Skin of body (tissue), 2 donors: ENCODE results near the gene MICAL2. TPM values are rescaled to one million over a fixed set of nuclear protein-coding genes. Genes with fewer than 3 reads are reported as not detected.

Experiments used
- DNase-seq: peaks from one replicate; lab custom pipeline; 2025; lab: John Stamatoyannopoulos, UW
- total RNA-seq: library from RNA; depleted of rRNA; stranded (reverse); fragments of >200 nt; gene quantifications from one replicate; pipeline ENCODE4 v1.2.3, GENCODE V29; 2014

The MICAL2 gene, protein sequence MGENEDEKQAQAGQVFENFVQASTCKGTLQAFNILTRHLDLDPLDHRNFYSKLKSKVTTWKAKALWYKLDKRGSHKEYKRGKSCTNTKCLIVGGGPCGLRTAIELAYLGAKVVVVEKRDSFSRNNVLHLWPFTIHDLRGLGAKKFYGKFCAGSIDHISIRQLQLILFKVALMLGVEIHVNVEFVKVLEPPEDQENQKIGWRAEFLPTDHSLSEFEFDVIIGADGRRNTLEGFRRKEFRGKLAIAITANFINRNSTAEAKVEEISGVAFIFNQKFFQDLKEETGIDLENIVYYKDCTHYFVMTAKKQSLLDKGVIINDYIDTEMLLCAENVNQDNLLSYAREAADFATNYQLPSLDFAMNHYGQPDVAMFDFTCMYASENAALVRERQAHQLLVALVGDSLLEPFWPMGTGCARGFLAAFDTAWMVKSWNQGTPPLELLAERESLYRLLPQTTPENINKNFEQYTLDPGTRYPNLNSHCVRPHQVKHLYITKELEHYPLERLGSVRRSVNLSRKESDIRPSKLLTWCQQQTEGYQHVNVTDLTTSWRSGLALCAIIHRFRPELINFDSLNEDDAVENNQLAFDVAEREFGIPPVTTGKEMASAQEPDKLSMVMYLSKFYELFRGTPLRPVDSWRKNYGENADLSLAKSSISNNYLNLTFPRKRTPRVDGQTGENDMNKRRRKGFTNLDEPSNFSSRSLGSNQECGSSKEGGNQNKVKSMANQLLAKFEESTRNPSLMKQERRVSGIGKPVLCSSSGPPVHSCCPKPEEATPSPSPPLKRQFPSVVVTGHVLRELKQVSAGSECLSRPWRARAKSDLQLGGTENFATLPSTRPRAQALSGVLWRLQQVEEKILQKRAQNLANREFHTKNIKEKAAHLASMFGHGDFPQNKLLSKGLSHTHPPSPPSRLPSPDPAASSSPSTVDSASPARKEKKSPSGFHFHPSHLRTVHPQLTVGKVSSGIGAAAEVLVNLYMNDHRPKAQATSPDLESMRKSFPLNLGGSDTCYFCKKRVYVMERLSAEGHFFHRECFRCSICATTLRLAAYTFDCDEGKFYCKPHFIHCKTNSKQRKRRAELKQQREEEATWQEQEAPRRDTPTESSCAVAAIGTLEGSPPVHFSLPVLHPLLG
- total RNA-seq = 57.8 TPM

GRCh38 chr11:12110201-12110713 lies at the start of gene MICAL2:
Gene MICAL2 (plus strand): TSS chr11:12110590. CDS start chr11:12162156, 51,566 bp downstream.
- DNase-seq = peak; percentile 47

DNA sequence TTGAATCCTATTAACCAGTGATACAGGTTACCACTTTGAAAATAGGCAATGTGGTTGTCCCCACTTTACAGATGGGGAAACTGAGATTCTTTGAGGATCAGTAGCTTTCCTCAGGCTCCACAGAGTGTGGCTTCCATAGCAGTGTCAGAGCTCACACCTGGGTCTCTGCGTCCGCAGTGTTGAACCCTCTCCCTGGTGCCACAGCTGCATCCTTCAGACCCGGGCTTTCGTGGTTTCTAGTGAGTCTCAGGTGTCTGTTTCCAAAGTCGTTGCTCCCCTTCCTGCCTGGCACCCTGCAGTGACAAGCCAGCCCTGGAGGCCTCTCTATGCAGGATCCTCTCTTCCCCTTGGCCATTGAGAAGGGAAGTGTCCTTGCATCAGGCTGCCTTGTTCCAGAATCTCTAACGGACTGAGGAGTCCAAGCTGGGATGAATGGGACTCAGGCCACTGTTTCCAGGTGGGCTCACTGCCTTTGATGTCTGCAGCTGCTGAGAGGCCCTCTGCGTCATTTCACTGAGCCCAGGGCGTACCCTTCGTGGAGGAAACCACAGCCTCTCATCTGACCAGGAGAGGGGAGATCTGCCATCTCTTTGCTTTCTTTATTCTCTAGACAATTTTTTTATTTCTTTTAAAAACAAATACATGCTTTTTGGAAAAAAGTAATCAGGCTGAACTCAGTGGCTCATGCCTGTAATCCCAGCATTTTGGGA lies 48.4 kb upstream of the MICAL2 start:
- DNase-seq = no peak

DNA sequence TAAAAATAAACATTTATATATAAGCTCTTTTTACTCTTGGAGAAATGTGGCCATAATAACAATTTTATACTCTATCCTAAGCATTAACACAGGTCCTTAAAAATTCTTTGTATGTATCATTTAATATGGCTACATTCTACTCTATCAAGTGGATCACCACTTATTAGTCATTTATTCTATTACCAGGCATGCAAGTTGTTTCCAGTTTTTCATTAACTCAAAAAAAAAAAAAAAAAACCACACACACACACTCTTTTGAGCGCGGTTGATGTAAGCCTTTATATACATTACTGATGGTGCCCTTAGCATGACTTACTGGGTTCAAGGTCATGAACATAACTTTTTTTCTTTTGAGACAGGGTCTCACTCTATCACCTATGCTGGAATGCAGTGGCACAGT lies 47.1 kb upstream of the MICAL2 start:
- no peak for DNase-seq

DNA sequence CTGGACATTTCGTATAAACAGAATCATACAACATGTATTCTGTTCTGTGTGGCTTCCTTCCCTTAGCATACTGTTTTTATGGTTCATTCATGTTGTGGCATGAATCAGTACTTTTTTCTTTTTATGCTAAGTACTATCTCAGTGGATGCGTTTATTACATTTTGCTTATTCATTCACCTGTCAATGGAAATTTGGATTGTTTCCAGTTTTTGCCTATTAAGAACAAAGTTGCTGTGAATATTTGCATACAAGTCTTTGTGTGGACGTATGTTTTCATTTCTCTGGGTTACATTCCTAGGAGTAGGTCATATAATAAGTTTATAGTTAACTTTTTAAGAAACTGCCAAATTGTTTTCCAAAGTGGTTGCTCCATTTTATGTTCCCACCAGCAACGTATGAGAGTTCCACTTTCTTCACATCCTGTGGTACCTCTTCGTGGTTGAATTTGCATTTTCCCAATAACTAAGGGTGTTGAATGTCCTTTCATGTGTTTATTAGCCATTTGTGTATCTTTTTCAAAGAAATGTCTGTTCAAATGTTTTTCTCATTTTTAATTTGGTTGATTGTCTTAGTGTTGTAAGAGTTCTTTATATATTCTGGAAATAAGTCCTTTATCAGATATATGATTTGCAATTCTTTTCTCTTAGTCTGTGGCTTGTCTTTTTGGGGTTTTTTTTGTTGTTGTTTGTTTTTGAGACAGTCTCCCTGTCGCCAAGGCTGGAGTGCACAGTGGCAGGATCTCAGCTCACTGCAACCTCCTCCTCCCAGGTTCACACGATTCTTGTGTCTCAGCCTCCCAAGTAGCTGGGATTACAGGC lies 46.0 kb upstream of the MICAL2 start:
- DNase-seq = no peak

DNA sequence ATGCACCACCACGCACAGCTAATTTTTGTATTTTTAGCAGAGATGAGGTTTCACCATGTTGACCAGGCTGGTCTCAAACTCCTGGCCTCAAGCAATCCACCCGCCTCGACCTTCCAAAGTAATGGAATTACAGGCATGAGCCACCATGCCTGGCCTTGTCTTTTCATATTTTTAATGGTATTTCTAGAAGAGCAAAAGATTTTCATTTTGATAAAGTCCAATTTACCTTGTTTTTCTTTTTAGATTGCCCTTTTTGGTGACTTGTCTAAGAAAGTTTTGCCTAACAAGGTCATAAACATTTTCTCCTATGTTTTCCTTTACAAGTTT lies 45.5 kb upstream of the MICAL2 start:
- no peak for DNase-seq

DNA sequence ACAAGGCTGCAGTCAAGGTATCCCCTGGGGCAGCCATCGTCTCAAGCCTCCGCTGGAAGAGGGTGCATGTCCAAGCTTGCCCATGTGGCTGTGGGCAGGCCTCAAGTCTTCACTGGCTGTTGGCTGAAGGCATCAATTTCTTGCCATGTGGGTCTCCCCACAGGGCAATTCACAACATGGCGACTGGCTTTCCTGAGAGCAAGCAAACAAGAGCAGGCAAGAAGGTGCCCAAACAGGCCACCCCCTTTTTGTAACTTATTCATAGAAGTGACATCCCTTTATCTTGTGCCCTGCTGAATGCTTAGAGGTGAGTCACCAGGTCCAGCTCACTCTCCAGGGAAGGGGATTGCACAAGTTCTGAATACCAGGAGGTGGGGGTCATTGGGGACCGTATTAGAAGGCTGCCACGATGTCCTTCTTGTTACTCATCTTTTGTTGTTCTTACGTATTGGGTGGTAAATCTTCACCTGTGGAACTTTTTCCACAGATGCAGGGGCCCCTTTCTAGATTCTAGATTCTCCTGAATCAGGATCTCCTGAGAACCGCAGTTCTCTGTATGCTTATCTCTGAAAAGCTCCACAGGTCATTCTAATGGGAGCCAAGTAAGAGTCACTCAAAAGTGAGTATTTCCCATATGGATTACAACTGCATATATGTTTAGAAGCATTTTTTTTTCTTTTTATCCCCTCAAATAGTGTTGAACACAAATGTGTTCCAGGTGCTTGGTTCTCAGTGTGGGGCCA lies 44.2 kb upstream of the MICAL2 start:
- no peak for DNase-seq

DNA sequence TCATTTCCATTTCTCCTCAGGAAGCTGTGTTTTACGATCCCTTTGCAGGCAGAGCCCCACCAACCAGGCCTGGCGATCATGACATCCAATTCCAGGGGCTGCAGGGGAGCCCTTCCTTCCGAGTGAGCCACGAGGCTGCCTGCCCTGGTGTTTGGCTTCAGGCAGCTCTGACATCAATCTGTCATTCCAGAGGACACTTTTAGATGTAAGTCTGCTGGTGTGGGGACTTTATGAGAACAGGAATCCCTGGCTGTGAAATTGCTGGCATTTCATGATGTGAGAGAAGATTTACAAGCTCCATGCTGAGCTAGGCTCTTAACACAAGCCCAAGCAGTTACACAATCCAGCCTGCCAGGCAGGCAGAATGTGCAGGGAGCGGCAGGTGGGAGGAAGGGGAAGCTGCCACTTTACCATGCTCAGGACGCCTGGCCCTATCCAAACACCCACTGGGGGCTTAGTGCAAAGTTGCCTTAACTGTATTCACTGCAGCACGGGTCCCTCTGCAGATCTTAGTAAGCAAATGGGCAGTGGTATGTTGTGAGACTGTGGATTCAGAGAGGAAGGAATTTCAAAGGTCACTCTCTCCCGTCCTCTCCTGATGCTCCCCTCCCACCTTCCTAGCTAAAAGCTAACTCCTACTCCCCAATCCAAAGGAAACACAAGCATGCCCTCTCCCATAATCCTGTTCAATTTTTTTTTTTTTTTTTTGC lies 43.4 kb upstream of the MICAL2 start:
- DNase-seq = no peak

DNA sequence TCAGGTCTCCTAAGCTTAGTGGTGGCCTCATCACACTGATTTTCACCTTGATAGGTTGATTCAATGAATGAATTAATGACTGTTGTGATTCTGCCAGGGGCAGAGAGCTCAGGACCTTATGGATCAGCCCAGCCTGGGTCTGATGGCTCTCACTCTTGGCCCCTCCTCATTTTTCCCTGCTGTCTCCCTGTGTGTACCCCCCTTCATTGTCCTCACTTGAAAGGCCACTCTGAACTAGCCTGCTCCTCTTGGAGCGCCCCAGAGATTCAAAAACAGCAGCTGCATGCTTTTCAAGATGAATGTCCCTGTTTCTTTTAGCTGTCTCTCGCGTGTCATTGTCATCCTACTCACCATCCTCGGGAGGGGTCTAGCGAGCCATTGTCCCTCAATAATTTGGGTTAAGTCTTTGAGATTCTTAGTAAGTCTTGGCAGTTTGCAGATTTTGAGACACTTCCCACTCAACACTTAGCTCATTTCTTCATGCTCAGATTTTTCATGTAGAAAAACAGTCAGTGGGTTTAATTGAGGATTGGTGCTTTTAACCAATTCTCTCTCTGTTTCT lies 42.5 kb upstream of the MICAL2 start:
- no peak for DNase-seq

GRCh38 chr11:12069066-12069676 lies 41.2 kb upstream of the MICAL2 start:
- DNase-seq = no peak

DNA sequence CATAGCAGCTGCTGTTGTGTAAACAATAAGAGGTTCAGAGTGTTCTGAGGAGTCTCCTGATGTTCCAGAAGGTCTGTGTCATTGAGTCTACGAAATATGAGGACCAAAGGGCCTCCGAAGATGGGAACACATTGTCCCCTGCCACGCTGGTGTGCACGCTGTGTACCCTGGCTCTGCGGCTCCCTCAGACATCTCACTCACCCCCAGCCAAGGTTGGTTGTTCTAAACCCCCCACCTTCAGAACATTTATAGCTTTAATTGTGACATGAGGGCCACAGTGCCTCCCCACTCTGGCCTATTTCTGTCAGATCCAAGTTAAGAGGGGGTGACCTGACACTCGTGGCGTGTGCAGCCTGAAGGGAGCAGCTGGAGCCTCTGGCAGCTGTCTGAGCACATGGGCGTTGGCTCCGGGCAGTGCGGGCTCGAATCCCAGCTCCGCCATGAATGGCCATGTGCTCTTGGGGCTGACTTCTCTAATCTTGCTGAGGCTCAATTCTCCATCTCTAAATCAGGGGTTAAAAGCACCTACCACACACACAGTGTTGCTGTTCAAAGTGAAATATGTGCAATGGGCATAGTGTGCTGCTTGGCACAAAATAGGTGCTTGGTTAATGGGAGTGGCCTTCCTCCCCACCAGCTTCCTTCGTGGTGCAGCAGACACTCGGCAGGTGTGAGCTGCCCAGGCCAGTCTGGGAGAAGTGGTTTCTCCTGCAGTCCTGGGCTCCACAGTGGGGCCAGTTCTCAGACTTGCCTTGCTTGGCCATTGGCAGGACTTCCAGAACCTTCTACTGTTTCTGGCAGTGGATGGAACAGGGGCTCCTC lies 39.7 kb upstream of the MICAL2 start:
- no peak for DNase-seq

- DNase-seq = no peak
Observed at GRCh38 chr11:12071574-12071973, 38.8 kb upstream of the MICAL2 start.

DNA sequence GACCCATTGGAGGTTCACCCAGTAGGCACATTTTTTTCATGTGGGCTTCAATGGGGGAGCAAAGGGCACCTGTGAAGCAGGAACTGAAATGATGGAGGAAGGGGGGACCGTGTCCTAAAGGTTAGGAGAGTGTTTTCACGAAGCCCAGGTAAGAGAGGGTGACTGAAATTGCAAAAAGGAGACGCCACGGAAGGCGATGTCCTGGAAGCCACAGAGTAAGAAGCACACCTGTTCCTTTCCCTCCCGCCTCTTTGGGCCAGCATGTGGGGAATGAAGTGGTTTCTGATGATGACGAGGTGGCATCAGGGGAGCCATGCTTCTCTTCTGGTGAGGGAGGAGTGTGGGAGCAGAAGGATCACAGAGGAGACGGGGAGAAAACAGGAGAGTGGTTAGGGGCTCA lies 37.0 kb upstream of the MICAL2 start:
- no peak for DNase-seq

DNA sequence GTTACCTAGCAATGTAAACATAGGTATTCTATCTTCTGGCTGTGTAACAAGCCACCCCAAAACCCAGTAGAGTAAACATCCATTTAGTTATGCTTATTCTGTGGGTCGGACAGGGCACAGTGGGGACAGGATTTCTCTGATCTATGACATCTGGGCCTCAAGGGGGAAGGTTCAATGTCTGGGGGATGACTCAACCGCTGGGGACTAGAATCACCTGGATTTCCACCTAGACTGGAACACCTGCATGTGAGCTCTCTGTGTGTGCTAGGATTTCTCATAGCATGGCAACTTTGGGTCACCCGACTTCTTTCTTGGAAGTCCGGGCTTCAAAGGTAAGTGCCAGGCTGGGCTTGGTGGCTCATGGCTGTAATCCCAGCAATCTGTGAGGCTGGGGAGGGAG lies 36.5 kb upstream of the MICAL2 start:
- no peak for DNase-seq

DNA sequence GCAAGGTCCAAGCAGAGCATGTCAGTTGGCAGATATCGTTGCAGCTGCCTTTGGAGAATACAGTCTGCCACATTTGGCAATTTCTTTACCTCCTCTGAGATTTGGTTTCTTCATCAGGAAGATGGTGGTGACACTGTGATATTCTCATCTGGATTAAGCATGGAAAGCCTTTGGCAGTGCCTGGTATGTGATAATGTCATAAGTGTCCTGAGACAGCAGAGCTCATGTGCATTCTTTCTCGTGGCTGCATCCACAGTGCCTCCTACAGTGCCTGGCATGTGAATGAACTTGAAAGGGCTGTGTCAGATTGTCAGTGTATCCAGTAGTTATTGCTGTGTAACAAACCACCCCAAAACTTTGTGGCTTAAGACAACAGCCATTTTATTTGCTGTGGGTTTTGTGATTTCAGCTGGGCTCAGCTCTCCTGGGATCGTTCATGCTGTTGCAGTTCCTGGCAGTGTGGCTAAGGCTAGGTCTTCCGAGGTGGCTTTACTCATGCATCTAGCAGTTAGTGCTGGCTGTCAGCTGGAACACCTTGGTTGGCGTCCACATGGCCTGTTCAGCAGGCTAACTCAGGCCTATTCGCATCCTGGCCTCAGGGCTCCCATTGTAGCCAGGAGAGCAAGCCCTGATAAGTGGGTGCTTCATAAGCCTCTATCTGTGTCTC lies 35.7 kb upstream of the MICAL2 start:
- DNase-seq = no peak

GRCh38 chr11:12075291-12075690 lies 35.1 kb upstream of the MICAL2 start:
- DNase-seq = no peak
